ENCODE measurements around the gene LRRC45. TPM values are rescaled to one million over a fixed set of nuclear protein-coding genes. Genes with fewer than 3 reads are reported as not detected.

Gene LRRC45
- total RNA-seq, 1 experiment from 2014 or later: 41.5 TPM

DNA sequence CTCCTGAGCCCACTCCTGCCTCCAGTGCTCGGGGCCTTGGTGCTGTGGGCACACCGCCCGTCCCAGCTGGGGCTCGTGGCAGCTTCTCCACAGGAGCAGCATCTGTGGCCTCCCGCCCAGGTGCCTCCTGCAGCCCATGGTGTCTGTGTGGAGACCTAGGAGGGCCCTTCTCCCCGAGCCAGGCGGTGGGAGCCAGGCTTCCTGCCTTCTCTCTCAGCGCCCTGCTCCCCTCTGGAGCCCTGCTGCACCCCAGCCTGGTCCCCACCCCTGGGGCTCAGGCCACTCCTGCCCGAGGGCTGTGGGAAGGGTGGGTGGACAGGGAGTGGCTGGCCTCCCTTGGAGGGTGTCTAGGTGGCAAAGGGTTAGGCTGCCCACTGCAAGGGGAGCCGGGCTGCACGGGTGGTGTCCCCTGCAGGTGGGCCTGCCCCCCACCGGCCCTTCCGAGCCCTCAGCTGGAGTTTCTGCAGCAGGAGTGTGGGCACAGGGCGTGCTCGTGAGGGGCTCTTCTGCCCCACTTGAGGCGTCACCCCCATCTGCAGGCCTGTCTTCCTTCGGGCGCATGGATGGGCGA, 11.4 kb upstream of the LRRC45 start:
- Histone ChIP-seq H3K4me3 (no peak overlapping the region), H3K9me3 (ENCODE audit: insufficient read depth, low read depth) (no peaks in the 10 kb centered on the region), H3K4me2 (no peak overlapping the region), H4K20me1 (ENCODE audit: insufficient read depth) (no peaks in the 10 kb centered on the region), H3K27me3 (ENCODE audit: insufficient read depth, low read depth) (no peaks in the 10 kb centered on the region), H2AFZ (no peak overlapping the region), H3K9me2 (ENCODE audit: insufficient read depth) (no peaks in the 10 kb centered on the region), H3K79me2 (ENCODE audit: low read depth) (no peaks in the 10 kb centered on the region), H3F3A (ENCODE audit: insufficient read depth, low read depth) (no peaks in the 10 kb centered on the region), H3K27ac (no peak overlapping the region), H3K4me1 (replicated peaks; ENCODE audit: insufficient read depth) (no peaks in the 10 kb centered on the region), H3K36me3 (ENCODE audit: low read depth) (no peaks in the 10 kb centered on the region)
- POLR2A ChIA-PET (ENCODE audit: unreplicated experiment): no interaction called here
- BruUV-seq (replicated peaks): no TSS peak
- CTCF ChIA-PET: no interaction called here
- TF ChIP-seq EZH2 (IDR thresholded peaks at IDR 0.05; ENCODE audit: low read depth): no peak
- TF ChIP-seq, protein P1, sequence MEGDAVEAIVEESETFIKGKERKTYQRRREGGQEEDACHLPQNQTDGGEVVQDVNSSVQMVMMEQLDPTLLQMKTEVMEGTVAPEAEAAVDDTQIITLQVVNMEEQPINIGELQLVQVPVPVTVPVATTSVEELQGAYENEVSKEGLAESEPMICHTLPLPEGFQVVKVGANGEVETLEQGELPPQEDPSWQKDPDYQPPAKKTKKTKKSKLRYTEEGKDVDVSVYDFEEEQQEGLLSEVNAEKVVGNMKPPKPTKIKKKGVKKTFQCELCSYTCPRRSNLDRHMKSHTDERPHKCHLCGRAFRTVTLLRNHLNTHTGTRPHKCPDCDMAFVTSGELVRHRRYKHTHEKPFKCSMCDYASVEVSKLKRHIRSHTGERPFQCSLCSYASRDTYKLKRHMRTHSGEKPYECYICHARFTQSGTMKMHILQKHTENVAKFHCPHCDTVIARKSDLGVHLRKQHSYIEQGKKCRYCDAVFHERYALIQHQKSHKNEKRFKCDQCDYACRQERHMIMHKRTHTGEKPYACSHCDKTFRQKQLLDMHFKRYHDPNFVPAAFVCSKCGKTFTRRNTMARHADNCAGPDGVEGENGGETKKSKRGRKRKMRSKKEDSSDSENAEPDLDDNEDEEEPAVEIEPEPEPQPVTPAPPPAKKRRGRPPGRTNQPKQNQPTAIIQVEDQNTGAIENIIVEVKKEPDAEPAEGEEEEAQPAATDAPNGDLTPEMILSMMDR (conservative IDR thresholded peaks at IDR 0.05): no peak
- intact Hi-C loops (cut with micrococcal nuclease; ENCODE audit: unreplicated experiment): no loop called here
- DNase-seq: no peak

DNA sequence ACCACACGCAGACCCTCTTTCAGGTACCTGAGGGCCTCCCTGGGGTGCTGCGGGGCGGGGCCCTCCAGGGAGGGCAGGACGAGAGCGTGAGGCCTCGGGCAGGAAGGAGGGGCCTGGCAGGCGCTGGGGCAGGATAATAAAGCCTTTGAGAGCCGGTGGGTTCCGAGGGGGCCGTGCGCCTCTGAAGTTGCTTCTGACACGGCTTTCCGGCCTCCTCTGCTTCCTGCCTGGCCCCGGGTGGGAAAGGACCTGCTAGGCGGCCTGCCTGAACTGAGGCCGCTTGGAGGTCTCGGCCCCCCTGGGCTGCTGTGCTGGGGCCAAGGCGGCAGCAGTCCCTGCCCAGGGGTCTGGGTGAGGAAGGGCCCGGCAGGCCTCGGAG, 10.9 kb upstream of the LRRC45 start:
- CTCF ChIA-PET: no interaction called here
- Histone ChIP-seq H4K20me1 (ENCODE audit: insufficient read depth) (no peaks in the 10 kb centered on the region), H3F3A (ENCODE audit: insufficient read depth, low read depth) (no peaks in the 10 kb centered on the region), H2AFZ (no peak overlapping the region), H3K36me3 (ENCODE audit: low read depth) (no peaks in the 10 kb centered on the region), H3K9me2 (ENCODE audit: insufficient read depth) (no peaks in the 10 kb centered on the region), H3K4me1 (replicated peaks; ENCODE audit: insufficient read depth) (no peaks in the 10 kb centered on the region), H3K27ac (no peak overlapping the region), H3K4me2 (no peak overlapping the region), H3K27me3 (ENCODE audit: insufficient read depth, low read depth) (no peaks in the 10 kb centered on the region), H3K79me2 (ENCODE audit: low read depth) (no peaks in the 10 kb centered on the region), H3K9me3 (ENCODE audit: insufficient read depth, low read depth) (no peaks in the 10 kb centered on the region), H3K4me3 (no peak overlapping the region)
- intact Hi-C loops (cut with micrococcal nuclease; ENCODE audit: unreplicated experiment): no loop called here
- no peak for DNase-seq
- POLR2A ChIA-PET (ENCODE audit: unreplicated experiment): no interaction called here
- no TSS peak for BruUV-seq (replicated peaks)
- no peak for TF ChIP-seq EZH2 (IDR thresholded peaks at IDR 0.05; ENCODE audit: low read depth)
- TF ChIP-seq, protein P1 (conservative IDR thresholded peaks at IDR 0.05): no peak

DNA sequence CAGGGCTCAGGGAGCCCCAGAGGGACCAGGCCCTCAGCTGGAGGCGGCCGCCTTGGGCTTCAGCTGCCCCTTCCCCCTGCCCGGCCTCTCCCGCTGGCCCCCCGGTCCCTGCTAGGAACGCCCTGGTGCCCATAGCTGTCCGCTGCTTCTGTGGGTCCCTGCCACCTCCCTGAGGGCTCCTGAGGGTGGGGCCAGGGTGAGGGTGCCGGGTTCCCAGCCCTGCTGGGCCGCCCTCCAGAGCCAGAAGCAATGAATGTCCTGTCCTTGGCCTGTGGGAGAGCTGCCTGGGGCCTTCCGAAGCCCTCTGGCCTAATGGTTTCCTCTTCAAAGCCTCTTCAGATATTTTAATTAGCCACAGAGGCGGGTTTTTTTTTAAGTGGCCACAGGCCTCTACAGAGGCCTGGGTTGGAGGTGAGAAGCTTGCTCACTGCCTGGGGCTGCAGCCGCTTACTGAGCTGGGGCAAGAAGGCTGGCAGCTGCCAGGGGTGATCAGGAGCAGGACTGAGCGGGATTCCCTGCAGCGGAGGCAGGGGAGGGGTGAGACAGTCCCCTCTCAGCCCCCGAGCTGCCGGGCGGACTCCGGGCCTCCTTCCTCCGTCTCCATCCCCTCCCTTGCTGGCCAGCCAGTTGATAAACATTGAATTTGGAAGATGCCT, 10.3 kb upstream of the LRRC45 start:
- no TSS peak for BruUV-seq (replicated peaks)
- Histone ChIP-seq H3K4me1 (replicated peaks; ENCODE audit: insufficient read depth) (no peaks in the 10 kb centered on the region), H3K4me2 (no peak overlapping the region), H3K27ac (no peak overlapping the region), H3K79me2 (ENCODE audit: low read depth) (no peaks in the 10 kb centered on the region), H2AFZ (no peak overlapping the region), H3F3A (ENCODE audit: insufficient read depth, low read depth) (no peaks in the 10 kb centered on the region), H3K27me3 (ENCODE audit: insufficient read depth, low read depth) (no peaks in the 10 kb centered on the region), H3K9me2 (ENCODE audit: insufficient read depth) (no peaks in the 10 kb centered on the region), H3K4me3 (no peak overlapping the region), H3K36me3 (ENCODE audit: low read depth) (no peaks in the 10 kb centered on the region), H3K9me3 (ENCODE audit: insufficient read depth, low read depth) (no peaks in the 10 kb centered on the region), H4K20me1 (ENCODE audit: insufficient read depth) (no peaks in the 10 kb centered on the region)
- TF ChIP-seq, protein P1 (conservative IDR thresholded peaks at IDR 0.05): no peak
- TF ChIP-seq EZH2 (IDR thresholded peaks at IDR 0.05; ENCODE audit: low read depth): no peak
- POLR2A ChIA-PET (ENCODE audit: unreplicated experiment): interaction anchor here (0.6 kb wide), 1 partner anchor 9 kb away, joined by 3 read pairs; no protein-coding TSS in a partner anchor
- CTCF ChIA-PET: interaction anchor here (0.6 kb wide), 1 partner anchor 337 kb away, joined by 3 read pairs; no protein-coding TSS in a partner anchor
- intact Hi-C loops (cut with micrococcal nuclease; ENCODE audit: unreplicated experiment): no loop called here
- no peak for DNase-seq
